ENCODE measurements around the gene PRKCSH.

DNA sequence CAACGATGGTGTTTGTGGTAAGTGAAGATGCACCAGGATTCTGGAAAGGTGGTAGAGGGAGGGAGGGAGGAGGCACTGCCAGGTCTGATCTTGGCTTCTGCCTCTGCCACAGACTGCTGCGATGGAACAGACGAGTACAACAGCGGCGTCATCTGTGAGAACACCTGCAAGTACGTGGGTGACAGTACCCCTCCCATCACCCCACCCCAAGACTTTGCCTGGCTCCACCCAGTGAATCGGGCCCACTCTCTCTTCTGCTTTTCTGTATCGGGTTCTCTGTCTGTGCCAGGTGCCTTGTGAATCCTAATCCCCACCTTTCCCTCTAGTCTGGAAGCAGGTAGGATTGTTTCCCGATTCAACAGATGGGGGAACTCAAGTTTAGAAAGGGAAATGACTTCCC, 2.5 kb downstream of the PRKCSH start:
- TF ChIP-seq, protein P1, sequence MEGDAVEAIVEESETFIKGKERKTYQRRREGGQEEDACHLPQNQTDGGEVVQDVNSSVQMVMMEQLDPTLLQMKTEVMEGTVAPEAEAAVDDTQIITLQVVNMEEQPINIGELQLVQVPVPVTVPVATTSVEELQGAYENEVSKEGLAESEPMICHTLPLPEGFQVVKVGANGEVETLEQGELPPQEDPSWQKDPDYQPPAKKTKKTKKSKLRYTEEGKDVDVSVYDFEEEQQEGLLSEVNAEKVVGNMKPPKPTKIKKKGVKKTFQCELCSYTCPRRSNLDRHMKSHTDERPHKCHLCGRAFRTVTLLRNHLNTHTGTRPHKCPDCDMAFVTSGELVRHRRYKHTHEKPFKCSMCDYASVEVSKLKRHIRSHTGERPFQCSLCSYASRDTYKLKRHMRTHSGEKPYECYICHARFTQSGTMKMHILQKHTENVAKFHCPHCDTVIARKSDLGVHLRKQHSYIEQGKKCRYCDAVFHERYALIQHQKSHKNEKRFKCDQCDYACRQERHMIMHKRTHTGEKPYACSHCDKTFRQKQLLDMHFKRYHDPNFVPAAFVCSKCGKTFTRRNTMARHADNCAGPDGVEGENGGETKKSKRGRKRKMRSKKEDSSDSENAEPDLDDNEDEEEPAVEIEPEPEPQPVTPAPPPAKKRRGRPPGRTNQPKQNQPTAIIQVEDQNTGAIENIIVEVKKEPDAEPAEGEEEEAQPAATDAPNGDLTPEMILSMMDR (IDR thresholded peaks at IDR 0.05; ENCODE audit: low read depth, low read length): no peak
- TF ChIP-seq EZH2phosphoT487 (IDR thresholded peaks at IDR 0.05; ENCODE audit: low read depth): no peak

All from OCI-LY3 (cell line).